ENCODE results near the gene LMOD3. TPM values are rescaled to one million over a fixed set of nuclear protein-coding genes. Genes with fewer than 3 reads are reported as not detected.

Gene LMOD3
- total and polyA plus RNA-seq, 2 donors (not counting 1 experiment from before 2014, with no cell fraction given) = not detected

DNA sequence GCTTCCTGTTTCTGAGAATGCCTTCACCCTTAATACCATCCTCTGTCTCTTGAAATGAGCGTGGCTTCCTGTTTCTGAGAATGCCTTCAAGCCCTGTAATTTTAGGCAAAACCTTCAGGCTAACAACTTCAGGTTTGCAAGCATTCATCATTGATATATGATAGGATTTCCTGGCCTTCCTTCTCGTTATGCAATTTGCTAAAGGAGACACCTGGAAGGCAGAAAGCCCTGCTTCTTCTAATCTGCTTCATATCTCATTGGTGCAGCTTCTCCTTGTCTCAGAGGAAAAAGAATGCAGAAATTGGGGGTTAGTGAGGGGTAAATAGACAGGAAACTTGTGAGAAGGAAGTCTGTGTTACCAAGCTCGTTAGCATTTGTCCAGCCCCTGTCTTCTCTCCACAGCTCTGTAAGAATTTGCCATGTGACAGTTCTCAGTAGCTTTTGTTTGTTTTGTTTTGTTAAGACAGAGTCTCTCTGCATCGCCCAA lies 30.3 kb downstream of the LMOD3 start:
- H3K4me3 ChIP-seq (ENCODE audit: control extremely low read depth in 1 of 5, extremely low read depth in 1 of 5, insufficient read depth in 1 of 5, low read depth in 2 of 5, low read length in 4 of 5) = peak overlapping the region; percentile 26 to 46 (median 36)
- peaks cover 87 to 89% of the 10 kb centered on the region in 2 donors for H3K4me1 ChIP-seq (ENCODE audit: control insufficient read depth in 2 of 2, insufficient read depth in 2 of 2, low read length in 2 of 2)
- H3K4me2 ChIP-seq (replicated peaks; ENCODE audit: low read depth, low read length, poor library complexity, severe bottlenecking) = peak overlapping the region; percentile 87
- peak; percentile 68 for ATAC-seq (ENCODE audit: low read depth)
- peak overlapping the region; percentile 29 for H2AFZ ChIP-seq (ENCODE audit: insufficient read depth, low read depth, low read length, poor library complexity, severe bottlenecking)
- peak overlapping the region; percentile 70 for H3K4me3 Mint-ChIP-seq
- H3K27ac ChIP-seq (ENCODE audit: low read length in 2 of 2) = peak overlapping the region; percentile 71 to 94
- H3K27ac Mint-ChIP-seq = peak overlapping the region; percentile 85
- no peaks in the 10 kb centered on the region for H3K27me3 Mint-ChIP-seq
- no peaks in the 10 kb centered on the region for H3K9me3 Mint-ChIP-seq (ENCODE audit: insufficient read depth)
- intact Hi-C loops (cut with micrococcal nuclease) = loop anchor here (1.0 kb wide), 1 partner anchor 8 kb away; the partner anchor contains the start of gene ARL6IP5
- WGBS (ENCODE audit: insufficient coverage) = 17% methylated on average over 1 of the region's 4 CpGs
- no peaks in the 10 kb centered on the region for H3K9me3 ChIP-seq (ENCODE audit: control extremely low read depth in 1 of 3, control insufficient read depth in 2 of 3, insufficient read depth in 1 of 3, low read length in 2 of 3)
- DNase-seq = peak; percentile 72
- CTCF ChIA-PET = interaction anchor here (0.8 to 4.5 kb wide), 5 partner anchors 9 to 78 kb away, joined by 3 to 25 read pairs (median 6); partner anchors contain the start of genes EOGT and TMF1
- peaks cover 7% of the 10 kb centered on the region for H4K20me1 ChIP-seq (ENCODE audit: control insufficient read depth, insufficient read depth, low read length, poor library complexity, severe bottlenecking)
- H3K36me3 ChIP-seq (replicated peaks in 1 of 2; ENCODE audit: control extremely low read depth in 1 of 2, control insufficient read depth in 1 of 2, extremely low read depth in 1 of 2, insufficient read depth in 2 of 2, low read length in 1 of 2) = peaks cover 2 to 30% of the 10 kb centered on the region in 2 experiments
- H3K4me1 Mint-ChIP-seq = peaks cover 85% of the 10 kb centered on the region
- POLR2A ChIA-PET = interaction anchor here (0.6 to 1.5 kb wide), 5 partner anchors 9 to 40 kb away, joined by 3 to 10 read pairs (median 6); partner anchors contain the start of gene TMF1
- H3K79me2 ChIP-seq (ENCODE audit: control insufficient read depth, insufficient read depth, low read length) = peaks cover 89% of the 10 kb centered on the region
- H3K27me3 ChIP-seq (replicated peaks in 1 of 4; ENCODE audit: control extremely low read depth in 1 of 4, control insufficient read depth in 3 of 4, insufficient read depth in 4 of 4, low read length in 3 of 4) = no peaks in the 10 kb centered on the region
- no peak for TF ChIP-seq EZH2 (IDR thresholded peaks at IDR 0.05; ENCODE audit: borderline replicate concordance, insufficient read depth, low read depth, low read length, poor library complexity, severe bottlenecking)
- TF ChIP-seq, protein P1, sequence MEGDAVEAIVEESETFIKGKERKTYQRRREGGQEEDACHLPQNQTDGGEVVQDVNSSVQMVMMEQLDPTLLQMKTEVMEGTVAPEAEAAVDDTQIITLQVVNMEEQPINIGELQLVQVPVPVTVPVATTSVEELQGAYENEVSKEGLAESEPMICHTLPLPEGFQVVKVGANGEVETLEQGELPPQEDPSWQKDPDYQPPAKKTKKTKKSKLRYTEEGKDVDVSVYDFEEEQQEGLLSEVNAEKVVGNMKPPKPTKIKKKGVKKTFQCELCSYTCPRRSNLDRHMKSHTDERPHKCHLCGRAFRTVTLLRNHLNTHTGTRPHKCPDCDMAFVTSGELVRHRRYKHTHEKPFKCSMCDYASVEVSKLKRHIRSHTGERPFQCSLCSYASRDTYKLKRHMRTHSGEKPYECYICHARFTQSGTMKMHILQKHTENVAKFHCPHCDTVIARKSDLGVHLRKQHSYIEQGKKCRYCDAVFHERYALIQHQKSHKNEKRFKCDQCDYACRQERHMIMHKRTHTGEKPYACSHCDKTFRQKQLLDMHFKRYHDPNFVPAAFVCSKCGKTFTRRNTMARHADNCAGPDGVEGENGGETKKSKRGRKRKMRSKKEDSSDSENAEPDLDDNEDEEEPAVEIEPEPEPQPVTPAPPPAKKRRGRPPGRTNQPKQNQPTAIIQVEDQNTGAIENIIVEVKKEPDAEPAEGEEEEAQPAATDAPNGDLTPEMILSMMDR (IDR thresholded peaks at IDR 0.05) = no peak
- peak overlapping the region; percentile 36 for H3K9ac ChIP-seq (ENCODE audit: low read length)

Data from B cell (primary cell).